K562 (cell line): ENCODE data around the gene METRN. TPM values are rescaled to one million over a fixed set of nuclear protein-coding genes. Genes with fewer than 3 reads are reported as not detected.
A peak's percentile ranks its signal among the peaks of the same experiment; 100 is the strongest.

Experiments used
- ARID3B ChIP-seq: fragments of 250-450 bp; sonication (Bioruptor Pico); IDR thresholded peaks from 2 replicates; pipeline ENCODE4 v1.4.0; 2020; ENCODE audit warnings: borderline replicate concordance
- E2F5 ChIP-seq: sonication (generic); formaldehyde crosslinking; IDR thresholded peaks from 2 replicates; pipeline ENCODE4 v1.8.0; 2022; ENCODE audit warnings: mild to moderate bottlenecking, missing genetic modification reagents
- GABPA ChIP-seq: fragments of 200-800 bp; sonication (Bioruptor generic); conservative IDR thresholded peaks from 2 replicates; pipeline ENCODE4 v1.6.1; 2016; ENCODE audit warnings: low read depth, missing genetic modification characterization, missing compliant biosample characterization
- HINFP ChIP-seq: fragments of 450-650 bp; conservative IDR thresholded peaks from 2 replicates; pipeline ENCODE4 v1.6.1; 2016; ENCODE audit warnings: missing genetic modification characterization, low read depth, mild to moderate bottlenecking, control low read depth, missing compliant biosample characterization
- ID3 ChIP-seq, 2 experiments: fragments of 250-450 bp in 1 of 2; fragments of 450-650 bp in 1 of 2; sonication (Bioruptor Pico) in 1 of 2; IDR thresholded peaks; 2 replicates each; pipeline versions ENCODE4 v1.6.1 to v1.8.0; 2016 to 2021; ENCODE audit warnings: mild to moderate bottlenecking in 2 of 2, moderate library complexity in 2 of 2, missing compliant biosample characterization in 1 of 2, missing genetic modification characterization in 1 of 2
- JUND ChIP-seq, 2 experiments: IDR thresholded peaks; 2 replicates in 1 of 2; 3 replicates in 1 of 2; pipeline ENCODE4 v1.6.1; 2011; ENCODE audit warnings: borderline replicate concordance in 2 of 2, low read depth in 2 of 2, low read length in 2 of 2, improper control_type of control experiment in 1 of 2, missing biosample characterization in 1 of 2, missing genetic modification characterization in 1 of 2, missing genetic modification reagents in 1 of 2
- KAT7 ChIP-seq: sonication (generic); formaldehyde crosslinking; IDR thresholded peaks from 2 replicates; pipeline ENCODE4 v1.8.0; 2022; ENCODE audit warnings: missing genetic modification reagents, mild to moderate bottlenecking, borderline replicate concordance
- LCOR ChIP-seq: sonication (generic); formaldehyde crosslinking; IDR thresholded peaks from 2 replicates; pipeline ENCODE4 v1.8.0; 2022; ENCODE audit warnings: mild to moderate bottlenecking, missing genetic modification reagents
- PHB2 ChIP-seq: fragments of 450-650 bp; IDR thresholded peaks from 2 replicates; pipeline ENCODE4 v1.6.1; 2017; ENCODE audit warnings: low read depth
- POLR2H ChIP-seq: IDR thresholded peaks from 2 replicates; pipeline ENCODE4 v1.6.1; 2016; ENCODE audit warnings: missing genetic modification characterization, low read depth, mild to moderate bottlenecking, control low read depth, missing compliant biosample characterization, moderate library complexity
- SMARCB1 ChIP-seq: IDR thresholded peaks from 2 replicates; pipeline ENCODE4 v1.6.1; 2011; ENCODE audit warnings: improper control_type of control experiment, low read depth; ENCODE audit not compliant: insufficient read length
- SOX6 ChIP-seq: fragments of 450-650 bp; IDR thresholded peaks from 2 replicates; pipeline ENCODE4 v1.6.1; 2014; ENCODE audit warnings: mild to moderate bottlenecking
- STAG1 ChIP-seq: sonication (generic); formaldehyde crosslinking; IDR thresholded peaks from 2 replicates; pipeline ENCODE4 v1.5.0; 2020; ENCODE audit warnings: missing genetic modification reagents, borderline replicate concordance
- ZBTB43 ChIP-seq: sonication (generic); formaldehyde crosslinking; IDR thresholded peaks from 2 replicates; pipeline ENCODE4 v1.8.0; 2023; ENCODE audit warnings: mild to moderate bottlenecking, missing genetic modification reagents
- ZBTB8A ChIP-seq: fragments of 450-650 bp; IDR thresholded peaks from 2 replicates; pipeline ENCODE4 v1.6.1; 2018; ENCODE audit warnings: mild to moderate bottlenecking, moderate library complexity; ENCODE audit not compliant: partially characterized antibody
- ZNF239 ChIP-seq: fragments of 250-450 bp; sonication (Bioruptor Pico); IDR thresholded peaks from 2 replicates; pipeline ENCODE4 v1.4.0; 2020; ENCODE audit warnings: mild to moderate bottlenecking
- ZNF282 ChIP-seq: sonication (generic); formaldehyde crosslinking; IDR thresholded peaks from 2 replicates; pipeline ENCODE4 v1.8.1; 2023; ENCODE audit warnings: missing genetic modification reagents
- ZNF512 ChIP-seq: IDR thresholded peaks from 2 replicates; pipeline ENCODE4 v1.6.1; 2016; ENCODE audit warnings: missing genetic modification characterization, missing compliant biosample characterization
- ZNF696 ChIP-seq: fragments of 250-450 bp; sonication (Bioruptor Pico); conservative IDR thresholded peaks from 2 replicates; pipeline ENCODE4 v1.4.0; 2020; ENCODE audit warnings: mild to moderate bottlenecking, moderate library complexity
- polyA plus RNA-seq, 8 experiments: library from polyadenylated mRNA; depleted of rRNA in 4 of 8; stranded (reverse) in 5 of 8; unstranded in 3 of 8; fragments of >200 nt; fragmentation: Nextera tagmentation in 2 of 8; fragmentation: Illumina TruSeq in 1 of 8; extraction: Ambion mirVana in 2 of 8; extraction: Trizol in 1 of 8; gene quantifications; 2 replicates each; pipeline versions ENCODE4 v1.2.1 to v1.2.3, GENCODE V29; 2011 to 2014; ENCODE audit warnings: inconsistent platforms in 1 of 8, missing spikeins in 1 of 8
- total RNA-seq, 7 experiments: library from RNA; depleted of rRNA in 6 of 7; stranded (reverse); fragments of >200 nt in 6 of 7; fragmentation: Illumina TruSeq in 2 of 7; extraction: Trizol in 2 of 7; gene quantifications; 2 replicates each; pipeline versions ENCODE4 v1.2.1 to v1.2.3, GENCODE V29; 2011 to 2021; ENCODE audit warnings: low replicate concordance in 1 of 7

METRN gene
- total and polyA plus RNA-seq, 9 of the 15 experiments (the other 6 are each of a cell fraction or from before 2014, with no cell fraction given) = 0.20 to 89.8 (median 15.4) TPM

GRCh38 chr16:711548-712320, 3.2 kb upstream of the METRN start (continued):
- TF ChIP-seq HINFP (tag) (no peak), ZNF512 (tag) (no peak), JUND (IDR thresholded peaks at IDR 0.05; ENCODE audit: borderline replicate concordance, low read depth, low read length) (no peak), JUND (tag; IDR thresholded peaks at IDR 0.05; ENCODE audit: borderline replicate concordance, low read depth, low read length) (no peak), LCOR (0 out of 2 replicates have a peak, but pooled peaks have one; percentile 29), GABPA (tag) (no peak), ZNF696 (CRISPR knock-in tag) (no peak), SMARCB1 (no peak), POLR2H (tag) (no peak), ZBTB8A (no peak), KAT7 (no peak), ARID3B (no peak), E2F5 (CRISPR knock-in tag) (no peak), STAG1 (peak; percentile 96), SOX6 (no peak), ZNF239 (CRISPR knock-in tag) (no peak), PHB2 (no peak), ZBTB43 (no peak), ZNF282 (CRISPR knock-in tag) (no peak), ID3 (CRISPR knock-in tag; IDR thresholded peaks at IDR 0.05) (no peak), ID3 (tag; IDR thresholded peaks at IDR 0.05) (no peak)
